Measurements from ENCODE around the gene ELL. TPM values are rescaled to one million over a fixed set of nuclear protein-coding genes. Genes with fewer than 3 reads are reported as not detected.
A peak's percentile ranks its signal among the peaks of the same experiment; 100 is the strongest.

The ELL gene
- total RNA-seq, 1 experiment from 2014 or later, result 17.0 TPM

GRCh38 chr19:18428173-18428786, 93.6 kb downstream of the ELL start:
- H3K18ac ChIP-seq (ENCODE audit: insufficient read length, low read depth, low read length), result no peak overlapping the region
- H3K4ac ChIP-seq (ENCODE audit: low read depth, low read length), result no peak overlapping the region
- H3K4me2 ChIP-seq (ENCODE audit: insufficient read depth, insufficient read length, low read length), result peak overlapping the region; percentile 20
- no peak overlapping the region for H3K23ac ChIP-seq (ENCODE audit: insufficient read length, low read depth, low read length)
- no CpG with 5 or more reads among the region's 17 CpGs for WGBS (ENCODE audit: extremely low coverage, insufficient read length, low lambda C conversion rate)
- no peak overlapping the region for H2AK5ac ChIP-seq (ENCODE audit: insufficient read length, low read length)
- Mint-ChIP-seq H3K36me3 (ENCODE audit: insufficient read depth in 1 of 3, low read depth in 3 of 3) (no peaks in the 10 kb centered on the region), H3K27ac (no peak overlapping the region), H3K27me3 (ENCODE audit: low read depth) (peaks cover 5% of the 10 kb centered on the region; the same call in 1 of the 2 replicates), H3K4me3 (peak overlapping the region in 1 of 2 experiments; percentile 34; a peak in 3 of 5 replicates), H3K4me1 (peaks cover 33 to 38% of the 10 kb centered on the region in 2 experiments), H3K9me3 (no peaks in the 10 kb centered on the region)
- H3T11ph ChIP-seq (ENCODE audit: low read length), result no peak overlapping the region
- H4K5ac ChIP-seq (ENCODE audit: insufficient read length, low read depth, low read length), result no peak overlapping the region
- H3K79me1 ChIP-seq (ENCODE audit: insufficient read depth, low read depth, low read length, poor library complexity, severe bottlenecking), result no peaks in the 10 kb centered on the region
- no peaks in the 10 kb centered on the region for H3K9me3 ChIP-seq (ENCODE audit: control insufficient read depth, low read depth, low read length)
- H3K27ac ChIP-seq (ENCODE audit: insufficient read length, low read depth, low read length), result no peak overlapping the region
- H2BK120ac ChIP-seq (ENCODE audit: low read depth, low read length, poor library complexity, severe bottlenecking), result no peak overlapping the region
- H2BK15ac ChIP-seq (ENCODE audit: low read depth, low read length), result no peak overlapping the region
- H2BK12ac ChIP-seq (ENCODE audit: insufficient read length, low read depth, low read length), result no peak overlapping the region
- H3K14ac ChIP-seq (ENCODE audit: insufficient read depth, low read length), result no peak overlapping the region; the same call in 1 of the 2 replicates
- no peak overlapping the region for H3K56ac ChIP-seq (ENCODE audit: insufficient read length, low read depth, low read length)
- H3K23me2 ChIP-seq (ENCODE audit: insufficient read length, low read depth, low read length, poor library complexity, severe bottlenecking), result peaks cover 5% of the 10 kb centered on the region
- DNase-seq, result no peak
- peaks cover 4% of the 10 kb centered on the region; the same call in 1 of the 2 replicates for H3K4me1 ChIP-seq (ENCODE audit: insufficient read depth, low read length)
- no peak for TF ChIP-seq CTCF (conservative IDR thresholded peaks at IDR 0.05)
- H2BK20ac ChIP-seq (ENCODE audit: low read depth, low read length, poor library complexity, severe bottlenecking), result no peak overlapping the region
- no peaks in the 10 kb centered on the region for H3K27me3 ChIP-seq (ENCODE audit: insufficient read depth, low read length)
- no peaks in the 10 kb centered on the region for H4K20me1 ChIP-seq (ENCODE audit: control insufficient read depth, insufficient read depth, insufficient read length)
- H2AFZ ChIP-seq (ENCODE audit: low read length), result no peak overlapping the region
- H3K9ac ChIP-seq (ENCODE audit: extremely low read depth, insufficient read length, low read length), result no peak overlapping the region
- no peak overlapping the region for H2BK5ac ChIP-seq (ENCODE audit: insufficient read length, low read length)
- H3K79me2 ChIP-seq (ENCODE audit: insufficient read depth, low read length), result no peaks in the 10 kb centered on the region
- no peak overlapping the region for H4K8ac ChIP-seq (replicated peaks; ENCODE audit: insufficient read length, low read depth, low read length)
- no peak overlapping the region for H4K91ac ChIP-seq (ENCODE audit: insufficient read length, low read depth, low read length)
